Mucosa of descending colon (tissue), 3 donors: ENCODE measurements around the gene PPP1R8. TPM values are rescaled to one million over a fixed set of nuclear protein-coding genes. Genes with fewer than 3 reads are reported as not detected.

Experiments used
- ATAC-seq: fragments of 200-7000 bp; cut with Tn5 transposase; one replicate; pipeline ENCODE4 v1.9.1; 2020; ENCODE audit warnings: mild to moderate bottlenecking, moderate library complexity
- DNase-seq, 3 donors: peaks; one replicate each; pipeline ENCODE4 v3.0.0-alpha.2; 2020
- H3K36me3 ChIP-seq: fragments of 200-600 bp; one replicate; pipeline ENCODE4 v1.8.0; 2021; ENCODE audit warnings: low read depth, mild to moderate bottlenecking
- H3K4me1 ChIP-seq: fragments of 200-600 bp; one replicate; pipeline ENCODE4 v1.8.0; 2021; ENCODE audit warnings: low read depth, mild to moderate bottlenecking
- H3K4me3 ChIP-seq: fragments of 200-600 bp; one replicate; pipeline ENCODE4 v1.8.0; 2021; ENCODE audit warnings: mild to moderate bottlenecking
- H3K9me3 ChIP-seq: fragments of 200-600 bp; one replicate; pipeline ENCODE4 v1.8.0; 2021; ENCODE audit warnings: mild to moderate bottlenecking
- CTCF ChIP-seq: fragments of 200-600 bp; IDR thresholded peaks from one replicate; pipeline ENCODE4 v1.8.0; 2022; ENCODE audit warnings: antibody characterized with exemption, mild to moderate bottlenecking
- intact Hi-C, 2 donors: fragments of 100-400 bp; cut with DNase I in 1 of 2; cut with micrococcal nuclease in 1 of 2; formaldehyde crosslinking; loops; one replicate each; pipeline versions ENCODE4 v1.11.0 to v1.11.1; 2022; cut with DNase I, micrococcal nuclease
- total RNA-seq, 3 donors: library from RNA; stranded (reverse); fragmentation: NEBNext Ultra II Directional in 2 of 3; extraction: Animal tissue kit (Norgen Biotek cat#: 25700) in 2 of 3; gene quantifications; one replicate each; pipeline versions ENCODE4 v1.2.1 to v1.2.4, GENCODE V29; 2021 to 2023
- donor health status: DM: no; HTN: no; CAD: no; lungs with moderate emphysema.
- donor health status: DM: no; HTN: no; CAD: no.
- donor health status: DM: no; HTN: yes; CAD: no.

Gene PPP1R8
- total RNA-seq, 3 donors from 2014 or later, result 29.1 to 33.7 (median 31.0) TPM

GRCh38 chr1:27863538-27863915 lies 32.9 kb downstream of the PPP1R8 start:
- ATAC-seq, result peak; percentile 41
- peak in 1 of 3 donors; percentile 30 for DNase-seq
- H3K4me1 ChIP-seq, result no peaks in the 10 kb centered on the region
- no peak for TF ChIP-seq CTCF
- no peaks in the 10 kb centered on the region for H3K36me3 ChIP-seq
- intact Hi-C loops, result no loop called here
- H3K4me3 ChIP-seq, result no peak overlapping the region
- H3K9me3 ChIP-seq, result no peaks in the 10 kb centered on the region

- peak; percentile 36 for ATAC-seq
- intact Hi-C loops, result no loop called here
These were observed 33.8 kb downstream of the PPP1R8 start for GRCh38 chr1:27864264-27864895.

GRCh38 chr1:27865821-27866220 lies 35.2 kb downstream of the PPP1R8 start:
- ATAC-seq, result no peak

More at GRCh38 chr1:27864264-27864895, 33.8 kb downstream of the PPP1R8 start:
- TF ChIP-seq CTCF, result no peak
- peaks cover 3% of the 10 kb centered on the region for H3K4me1 ChIP-seq
- no peaks in the 10 kb centered on the region for H3K36me3 ChIP-seq
- no peaks in the 10 kb centered on the region for H3K9me3 ChIP-seq
- no peak for DNase-seq
- no peak overlapping the region for H3K4me3 ChIP-seq

GRCh38 chr1:27868556-27868931 lies 38.0 kb downstream of the PPP1R8 start:
- DNase-seq, result peak in 1 of 3 donors; percentile 49
- intact Hi-C loops, result no loop called here
- no peak overlapping the region for H3K4me3 ChIP-seq
- no peaks in the 10 kb centered on the region for H3K9me3 ChIP-seq
- H3K36me3 ChIP-seq, result no peaks in the 10 kb centered on the region
- ATAC-seq, result no peak
- H3K4me1 ChIP-seq, result peaks cover 15% of the 10 kb centered on the region
- TF ChIP-seq CTCF, result no peak

More at GRCh38 chr1:27865821-27866220, 35.2 kb downstream of the PPP1R8 start:
- peak in 1 of 3 donors; percentile 23 for DNase-seq
- Histone ChIP-seq H3K4me3 (no peak overlapping the region), H3K9me3 (no peaks in the 10 kb centered on the region), H3K4me1 (peaks cover 7% of the 10 kb centered on the region), H3K36me3 (no peaks in the 10 kb centered on the region)
- intact Hi-C loops, result no loop called here
- TF ChIP-seq CTCF, result no peak

GRCh38 chr1:27868932-27869718 lies 38.5 kb downstream of the PPP1R8 start:
- no peak overlapping the region for H3K4me3 ChIP-seq
- H3K4me1 ChIP-seq, result peaks cover 15% of the 10 kb centered on the region
- DNase-seq (peak in 2 of 3 donors; percentile 50 to 83), ATAC-seq (peak; percentile 64)
- TF ChIP-seq CTCF, result no peak
- no peaks in the 10 kb centered on the region for H3K9me3 ChIP-seq
- intact Hi-C loops, result no loop called here
- H3K36me3 ChIP-seq, result no peaks in the 10 kb centered on the region
